Astrocyte (in vitro differentiated cells and primary cell): Measurements from ENCODE around the gene CARD10. TPM values are rescaled to one million over a fixed set of nuclear protein-coding genes. Genes with fewer than 3 reads are reported as not detected.

Source experiments
- DNase-seq: peaks from one replicate; pipeline ENCODE4 v3.0.0-alpha.2; 2010; ENCODE audit warnings: low read depth
- FAIRE-seq: peaks from 2 replicates; lab custom pipeline; 2011; peaks lifted over from hg19 to GRCh38; lab: Jason Lieb, UNC
- H2AFZ ChIP-seq: 2 replicates; pipeline ENCODE4 v1.6.0; 2012; ENCODE audit warnings: low read depth, low read length, inconsistent platforms
- H3K27ac ChIP-seq: 2 replicates; pipeline ENCODE4 v1.5.1; 2011; ENCODE audit warnings: low read depth, low read length, inconsistent platforms
- H3K27me3 ChIP-seq: 2 replicates; pipeline ENCODE4 v1.6.0; 2011; ENCODE audit warnings: low read length, inconsistent platforms; ENCODE audit not compliant: insufficient read depth
- H3K36me3 ChIP-seq: 2 replicates; pipeline ENCODE4 v1.5.1; 2011; ENCODE audit warnings: low read length, inconsistent platforms; ENCODE audit not compliant: insufficient read depth
- H3K4me1 ChIP-seq: 2 replicates; pipeline ENCODE4 v1.5.1; 2011; ENCODE audit warnings: low read length, inconsistent platforms; ENCODE audit not compliant: insufficient read depth
- H3K4me2 ChIP-seq: 2 replicates; pipeline ENCODE4 v1.6.0; 2012; ENCODE audit warnings: low read length, inconsistent platforms
- H3K4me3 ChIP-seq: 2 replicates; pipeline ENCODE4 v1.5.1; 2011; ENCODE audit warnings: low read depth, mild to moderate bottlenecking, low read length, inconsistent platforms; ENCODE audit not compliant: insufficient read depth
- H3K79me2 ChIP-seq: 2 replicates; pipeline ENCODE4 v1.6.0; 2012; ENCODE audit warnings: mild to moderate bottlenecking, low read length, inconsistent platforms; ENCODE audit not compliant: insufficient read depth
- H3K9ac ChIP-seq: 2 replicates; pipeline ENCODE4 v1.6.0; 2012; ENCODE audit warnings: mild to moderate bottlenecking, low read length, inconsistent platforms
- H3K9me3 ChIP-seq: 2 replicates; pipeline ENCODE4 v1.5.1; 2012; ENCODE audit warnings: low read depth, mild to moderate bottlenecking, low read length, inconsistent platforms; ENCODE audit not compliant: insufficient read depth
- H4K20me1 ChIP-seq: 2 replicates; pipeline ENCODE4 v1.6.0; 2012; ENCODE audit warnings: low read length, inconsistent platforms; ENCODE audit not compliant: insufficient read depth
- H3K27ac Mint-ChIP-seq: one replicate; pipeline ENCODE4 v1.8.0; 2021; ENCODE audit warnings: mild to moderate bottlenecking, mixed read lengths; ENCODE audit not compliant: unreplicated experiment
- H3K27me3 Mint-ChIP-seq: one replicate; pipeline ENCODE4 v1.8.0; 2021; ENCODE audit warnings: low read depth, mixed read lengths; ENCODE audit not compliant: unreplicated experiment
- H3K36me3 Mint-ChIP-seq: one replicate; pipeline ENCODE4 v1.8.0; 2021; ENCODE audit warnings: low read depth, mixed read lengths; ENCODE audit not compliant: unreplicated experiment
- H3K4me1 Mint-ChIP-seq: one replicate; pipeline ENCODE4 v1.8.0; 2021; ENCODE audit warnings: low read depth, mixed read lengths; ENCODE audit not compliant: unreplicated experiment
- H3K4me3 Mint-ChIP-seq: one replicate; pipeline ENCODE4 v1.8.0; 2021; ENCODE audit warnings: mild to moderate bottlenecking, moderate library complexity, mixed read lengths; ENCODE audit not compliant: unreplicated experiment
- H3K9me3 Mint-ChIP-seq: one replicate; pipeline ENCODE4 v1.8.0; 2021; ENCODE audit warnings: mild to moderate bottlenecking, mixed read lengths; ENCODE audit not compliant: unreplicated experiment
- EZH2 ChIP-seq: IDR thresholded peaks from 2 replicates; pipeline ENCODE4 v1.6.1; 2012; ENCODE audit warnings: mild to moderate bottlenecking, low read length, inconsistent platforms; ENCODE audit not compliant: insufficient read depth
- total RNA-seq: library from RNA; stranded (reverse); gene quantifications from 2 replicates; pipeline ENCODE4 v1.2.1, GENCODE V29; 2021
- TF ChIP-seq, protein P1 (sequence below): IDR thresholded peaks from 2 replicates; pipeline ENCODE4 v1.5.1; 2011; ENCODE audit warnings: low read depth, mild to moderate bottlenecking, inconsistent platforms, low read length, moderate library complexity; ENCODE audit not compliant: insufficient read depth

The CARD10 gene
- total RNA-seq, 1 donor from 2014 or later = 22.6 TPM

DNA sequence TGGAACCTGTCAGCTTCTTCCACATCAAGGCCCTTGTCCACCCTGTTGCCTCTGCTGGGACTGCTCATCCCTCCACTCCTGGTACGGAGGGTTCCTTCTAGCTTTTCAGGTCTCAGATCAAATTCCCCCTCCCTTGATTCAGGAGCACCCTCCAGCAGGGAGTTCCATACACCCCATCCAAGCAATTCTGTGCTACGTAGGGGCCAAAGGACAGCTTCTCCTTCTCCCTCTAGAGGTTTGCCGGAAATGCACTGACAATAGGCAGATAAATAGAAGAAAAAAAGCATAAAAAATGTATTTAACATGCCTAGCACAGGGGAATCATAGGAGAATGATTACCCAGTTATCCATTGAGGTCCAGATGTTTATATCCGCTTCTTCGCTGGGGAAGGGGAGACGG lies 3.3 kb upstream of the CARD10 start:
- Mint-ChIP-seq H3K4me3 (peak overlapping the region; percentile 34), H3K4me1 (peaks cover 29% of the 10 kb centered on the region), H3K9me3 (no peaks in the 10 kb centered on the region), H3K27ac (peak overlapping the region; percentile 14), H3K36me3 (no peaks in the 10 kb centered on the region), H3K27me3 (peaks cover 3% of the 10 kb centered on the region)
- Histone ChIP-seq H3K9me3 (no peaks in the 10 kb centered on the region), H3K9ac (no peak overlapping the region), H2AFZ (no peak overlapping the region), H3K4me1 (peaks cover 37% of the 10 kb centered on the region), H4K20me1 (peaks cover 5% of the 10 kb centered on the region), H3K36me3 (no peaks in the 10 kb centered on the region), H3K27ac (no peak overlapping the region), H3K27me3 (no peaks in the 10 kb centered on the region), H3K4me2 (no peak overlapping the region), H3K4me3 (no peak overlapping the region), H3K79me2 (peaks cover 17% of the 10 kb centered on the region)
- no peak for TF ChIP-seq EZH2
- TF ChIP-seq, protein P1, sequence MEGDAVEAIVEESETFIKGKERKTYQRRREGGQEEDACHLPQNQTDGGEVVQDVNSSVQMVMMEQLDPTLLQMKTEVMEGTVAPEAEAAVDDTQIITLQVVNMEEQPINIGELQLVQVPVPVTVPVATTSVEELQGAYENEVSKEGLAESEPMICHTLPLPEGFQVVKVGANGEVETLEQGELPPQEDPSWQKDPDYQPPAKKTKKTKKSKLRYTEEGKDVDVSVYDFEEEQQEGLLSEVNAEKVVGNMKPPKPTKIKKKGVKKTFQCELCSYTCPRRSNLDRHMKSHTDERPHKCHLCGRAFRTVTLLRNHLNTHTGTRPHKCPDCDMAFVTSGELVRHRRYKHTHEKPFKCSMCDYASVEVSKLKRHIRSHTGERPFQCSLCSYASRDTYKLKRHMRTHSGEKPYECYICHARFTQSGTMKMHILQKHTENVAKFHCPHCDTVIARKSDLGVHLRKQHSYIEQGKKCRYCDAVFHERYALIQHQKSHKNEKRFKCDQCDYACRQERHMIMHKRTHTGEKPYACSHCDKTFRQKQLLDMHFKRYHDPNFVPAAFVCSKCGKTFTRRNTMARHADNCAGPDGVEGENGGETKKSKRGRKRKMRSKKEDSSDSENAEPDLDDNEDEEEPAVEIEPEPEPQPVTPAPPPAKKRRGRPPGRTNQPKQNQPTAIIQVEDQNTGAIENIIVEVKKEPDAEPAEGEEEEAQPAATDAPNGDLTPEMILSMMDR = no peak
- DNase-seq (no peak), FAIRE-seq (no peak)

DNA sequence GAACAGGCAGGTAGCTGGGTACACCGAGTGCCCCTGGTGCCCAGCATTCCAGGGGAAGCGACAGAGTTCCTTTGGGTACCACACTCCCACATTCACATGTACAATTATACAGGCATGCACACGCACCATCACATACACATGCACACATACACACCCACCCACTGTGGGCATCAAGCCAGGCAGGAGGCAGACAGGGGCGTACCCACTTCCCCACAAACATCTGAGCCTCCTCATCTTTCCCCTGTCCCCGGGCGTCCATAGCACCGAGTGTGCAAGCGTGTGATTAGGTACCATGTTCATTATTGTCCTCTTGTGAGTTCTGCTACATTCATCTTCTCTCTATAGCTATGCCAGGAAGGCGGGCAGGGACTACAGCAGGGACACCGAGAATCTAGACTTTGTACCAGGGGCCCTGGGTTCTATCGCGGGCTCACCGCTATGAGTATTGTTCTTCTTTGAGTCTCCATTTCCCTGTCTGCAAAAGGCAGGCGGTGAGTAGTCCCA lies 2.1 kb upstream of the CARD10 start:
- Mint-ChIP-seq H3K4me3 (no peak overlapping the region), H3K9me3 (peaks cover 2% of the 10 kb centered on the region), H3K27me3 (peaks cover 3% of the 10 kb centered on the region), H3K27ac (no peak overlapping the region), H3K36me3 (peaks cover 2% of the 10 kb centered on the region), H3K4me1 (peaks cover 29% of the 10 kb centered on the region)
- Histone ChIP-seq H3K4me1 (peaks cover 30% of the 10 kb centered on the region), H3K4me3 (no peak overlapping the region), H3K27me3 (no peaks in the 10 kb centered on the region), H3K79me2 (peaks cover 26% of the 10 kb centered on the region), H3K9ac (no peak overlapping the region), H3K27ac (no peak overlapping the region), H4K20me1 (peaks cover 5% of the 10 kb centered on the region), H2AFZ (no peak overlapping the region), H3K36me3 (no peaks in the 10 kb centered on the region), H3K4me2 (no peak overlapping the region), H3K9me3 (no peaks in the 10 kb centered on the region)
- TF ChIP-seq EZH2 = no peak
- TF ChIP-seq, protein P1 = no peak
- DNase-seq = no peak
- FAIRE-seq = no peak

DNA sequence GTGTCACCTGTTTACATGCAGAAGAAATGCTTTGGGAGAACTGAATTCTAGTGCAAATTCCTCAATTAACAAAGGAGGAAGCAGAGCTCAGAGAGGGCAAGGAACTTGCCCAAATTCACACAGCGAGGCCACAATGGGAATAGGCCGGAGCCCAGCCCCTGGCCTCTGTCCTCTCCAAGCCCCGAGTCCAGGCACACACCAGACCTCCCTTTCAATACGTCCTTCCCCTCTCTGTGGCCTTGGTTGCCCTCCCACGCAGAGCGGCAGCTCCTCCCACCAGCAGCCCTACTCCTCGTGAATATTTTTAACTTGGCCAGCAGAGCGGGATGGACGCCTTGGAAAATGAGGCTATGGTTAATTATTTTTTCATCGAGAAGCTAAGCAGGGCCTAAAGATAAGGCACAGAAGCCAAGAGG lies 1.6 kb upstream of the CARD10 start:
- Histone ChIP-seq H3K27ac (no peak overlapping the region), H3K4me2 (no peak overlapping the region), H3K4me3 (no peak overlapping the region), H3K9me3 (no peaks in the 10 kb centered on the region), H3K79me2 (peaks cover 31% of the 10 kb centered on the region), H3K4me1 (peaks cover 25% of the 10 kb centered on the region), H3K27me3 (no peaks in the 10 kb centered on the region), H4K20me1 (peaks cover 5% of the 10 kb centered on the region), H3K9ac (no peak overlapping the region), H3K36me3 (no peaks in the 10 kb centered on the region), H2AFZ (no peak overlapping the region)
- H3K27me3 Mint-ChIP-seq = peaks cover 3% of the 10 kb centered on the region
- H3K36me3 Mint-ChIP-seq = peaks cover 2% of the 10 kb centered on the region
- H3K9me3 Mint-ChIP-seq = peaks cover 3% of the 10 kb centered on the region
- FAIRE-seq (no peak), DNase-seq (no peak)
- H3K27ac Mint-ChIP-seq = no peak overlapping the region
- no peak overlapping the region for H3K4me3 Mint-ChIP-seq
- peaks cover 28% of the 10 kb centered on the region for H3K4me1 Mint-ChIP-seq
- TF ChIP-seq, protein P1 = no peak
- TF ChIP-seq EZH2 = no peak
